GM11168 (cell line): ENCODE measurements around the gene GABARAPL1.

Source experiments
- in situ Hi-C: fragments of 300-500 bp; cut with MboI; formaldehyde crosslinking; loops from one replicate; pipeline ENCODE4 v1.12.0; 2022; ENCODE audit warnings: low sequenced_read_pairs; ENCODE audit not compliant: unreplicated experiment

The GABARAPL1 gene

GRCh38 chr12:10212739-10213131 lies at the start of gene GABARAPL1:
Gene GABARAPL1 (plus strand): TSS chr12:10212877. CDS start chr12:10213130, 253 bp downstream.
- in situ Hi-C loops, result no loop called here

GRCh38 chr12:10163084-10163483 lies 49.6 kb upstream of the GABARAPL1 start:
- in situ Hi-C loops, result no loop called here

DNA sequence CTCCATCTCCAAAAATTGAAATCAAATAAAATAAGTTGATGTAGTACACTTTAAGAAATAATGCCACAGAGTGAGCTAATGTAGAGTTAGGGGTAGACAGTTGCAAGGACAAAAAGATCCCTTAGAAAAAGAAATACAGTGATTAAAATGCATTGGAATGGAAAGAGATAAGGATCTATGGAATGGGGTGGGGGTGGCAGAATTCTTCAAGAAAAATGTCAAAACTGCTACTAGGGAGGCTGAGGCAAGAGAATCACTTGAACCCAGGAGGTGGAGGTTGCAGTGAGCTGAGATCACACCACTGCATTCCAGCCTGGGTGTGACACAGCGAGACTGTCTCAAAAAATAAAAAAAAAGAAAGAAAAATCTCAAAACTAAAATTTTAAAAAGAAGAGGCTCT lies 47.3 kb upstream of the GABARAPL1 start:
- in situ Hi-C loops, result no loop called here

DNA sequence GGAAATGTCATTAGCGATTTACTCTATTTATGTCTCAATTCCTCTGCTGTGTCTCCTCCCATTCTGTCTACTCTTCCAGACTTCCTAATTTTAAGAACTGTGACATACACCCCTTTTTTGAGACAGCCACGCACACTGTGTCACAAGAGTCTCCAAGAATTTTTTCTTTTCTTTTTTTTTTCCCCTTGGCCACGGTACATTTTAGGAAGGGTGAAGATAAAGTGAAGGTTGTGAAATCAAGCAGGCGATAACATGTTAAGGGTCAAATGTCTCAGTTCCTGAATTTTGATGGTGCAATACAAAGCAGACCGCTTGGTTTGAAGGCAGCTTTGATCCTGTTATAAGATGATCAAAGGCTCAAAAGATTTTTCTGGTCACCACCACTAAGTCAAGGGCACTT lies 45.1 kb upstream of the GABARAPL1 start:
- in situ Hi-C loops, result no loop called here

DNA sequence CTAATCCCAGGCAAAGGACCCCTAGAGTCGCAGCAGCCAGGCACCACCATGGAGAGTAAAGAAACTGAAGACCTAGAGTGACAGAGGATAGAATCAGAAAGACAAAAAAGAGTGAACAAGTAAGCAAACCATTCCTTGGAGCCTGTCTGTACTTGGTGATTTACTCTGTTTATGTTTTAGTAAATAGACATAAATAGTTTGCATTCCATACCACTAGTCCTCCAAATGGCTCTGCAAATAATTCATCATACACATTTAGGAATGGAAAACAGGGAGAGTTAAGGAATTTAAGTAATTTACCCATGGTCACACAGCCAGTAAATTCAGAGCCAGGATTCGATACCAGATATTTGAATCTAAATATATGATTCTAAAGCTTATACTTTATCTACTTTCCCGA lies 43.6 kb upstream of the GABARAPL1 start:
- in situ Hi-C loops, result no loop called here

DNA sequence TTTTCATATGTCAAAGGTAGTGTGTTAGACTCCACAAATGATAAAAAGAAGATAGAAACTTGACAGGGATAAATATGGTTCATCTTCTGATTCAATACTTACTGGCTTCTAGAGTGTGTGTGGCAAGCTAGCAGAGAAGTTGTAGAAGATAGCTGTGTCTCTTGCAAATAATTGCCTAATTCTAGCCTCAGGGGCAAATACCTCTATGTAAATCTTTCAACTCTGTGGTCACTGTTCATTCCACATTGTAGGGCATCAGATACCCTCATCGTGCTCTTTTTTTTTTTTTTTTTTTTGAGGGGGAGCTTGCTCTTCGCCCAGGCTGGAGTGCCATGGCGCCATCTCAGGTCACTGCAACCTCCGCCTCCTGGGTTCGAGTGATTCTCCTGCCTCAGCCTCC lies 42.5 kb upstream of the GABARAPL1 start:
- in situ Hi-C loops, result no loop called here

DNA sequence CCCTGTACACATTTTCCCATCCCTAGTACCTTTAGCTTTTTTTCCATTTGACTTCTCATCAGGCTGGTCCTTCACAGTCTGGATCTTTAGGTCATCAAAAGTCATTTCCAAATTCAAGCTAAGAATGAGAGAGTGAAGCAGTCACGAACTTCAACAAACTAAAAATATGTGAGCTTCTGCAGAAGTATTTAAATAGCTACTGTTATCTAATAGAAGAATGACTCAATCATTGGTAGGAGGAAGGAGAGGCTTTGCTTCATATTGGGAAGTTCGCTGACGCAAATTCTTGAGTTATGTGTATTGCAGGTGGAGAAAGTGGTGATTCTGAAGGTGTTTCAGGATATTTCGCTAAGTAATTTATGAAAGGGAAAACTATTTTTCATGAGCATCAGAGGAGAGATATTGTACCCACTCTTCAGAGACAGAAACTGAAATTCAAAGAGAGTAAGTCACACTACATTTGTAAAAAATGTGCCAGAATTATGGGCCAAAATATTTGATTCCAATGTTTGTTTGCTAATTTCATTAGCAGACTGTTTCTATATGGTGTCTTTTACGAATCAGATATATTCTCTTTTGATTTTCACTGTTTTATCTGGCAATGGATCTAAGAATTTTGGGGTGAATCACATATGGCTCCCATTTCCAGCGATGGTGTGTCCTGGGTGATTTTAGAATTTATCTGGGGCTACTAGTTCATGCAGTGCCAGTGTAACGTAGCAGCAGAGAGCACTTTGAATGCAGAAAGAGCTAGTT lies 40.5 kb upstream of the GABARAPL1 start, which contains the start of gene OLR1:
TSS of gene OLR1 (minus strand) at position 160 of the 756 bp plus-strand sequence. CDS start at position 105, 55 bp downstream.
- in situ Hi-C loops, result no loop called here

GRCh38 chr12:10174986-10175614 lies 37.6 kb upstream of the GABARAPL1 start:
- in situ Hi-C loops, result no loop called here

- in situ Hi-C loops, result no loop called here
Measured at GRCh38 chr12:10175846-10176636, 36.6 kb upstream of the GABARAPL1 start.

- in situ Hi-C loops, result no loop called here
Measured at GRCh38 chr12:10178821-10179220, 33.9 kb upstream of the GABARAPL1 start, which contains the start of gene TMEM52B. Gene TMEM52B (plus strand): TSS chr12:10179032. CDS start chr12:10179575, 543 bp downstream.

DNA sequence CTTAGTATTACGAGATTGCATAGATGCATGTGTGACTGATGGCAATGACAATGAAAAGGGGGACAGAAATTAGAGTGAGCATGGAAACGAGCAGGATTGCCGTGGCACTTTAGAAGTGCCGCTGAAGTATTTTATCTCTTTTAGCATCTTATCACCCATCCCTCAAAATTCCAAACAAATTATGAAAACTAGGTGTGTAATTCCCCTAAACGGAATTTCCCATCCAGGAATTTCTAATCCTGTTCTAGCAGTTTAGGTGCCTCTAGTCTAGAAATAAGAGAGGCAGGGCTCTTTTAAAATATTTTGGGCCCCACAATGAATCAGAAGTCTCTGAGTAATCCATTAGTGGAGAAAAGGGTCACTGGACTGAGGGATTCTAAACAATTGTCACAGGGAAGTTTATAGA lies 32.9 kb upstream of the GABARAPL1 start:
- in situ Hi-C loops, result no loop called here

DNA sequence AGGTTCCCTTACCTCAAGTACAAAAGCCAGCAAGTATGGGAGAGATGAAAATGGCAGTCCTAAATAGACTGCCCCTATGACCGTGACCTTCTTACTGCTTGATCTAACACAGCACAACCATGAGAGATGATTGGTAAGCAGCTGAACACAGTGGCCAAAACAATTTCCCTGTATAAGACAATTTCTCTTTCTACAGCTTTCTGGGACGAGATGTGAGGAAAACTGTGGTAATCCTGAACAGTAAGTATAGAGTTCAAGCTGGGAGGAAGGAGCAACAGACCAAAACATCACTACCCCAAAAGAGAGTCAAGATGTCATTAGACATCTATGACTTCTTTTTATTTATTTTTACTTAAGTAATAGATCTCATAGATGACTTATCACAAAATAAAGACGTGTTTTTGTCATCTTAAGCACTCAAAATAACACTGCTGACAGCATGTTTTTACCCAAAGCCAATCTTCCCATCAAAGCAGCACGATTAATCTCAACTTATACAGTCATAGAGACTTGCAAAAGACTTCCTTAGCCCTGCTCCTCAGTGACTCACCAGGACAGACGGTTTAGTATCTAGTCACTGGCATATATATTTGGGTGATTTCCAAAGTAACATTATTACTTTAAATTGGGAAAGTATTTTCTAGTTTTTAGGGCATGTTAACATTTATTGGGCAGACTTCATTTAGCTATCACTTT lies 30.2 kb upstream of the GABARAPL1 start:
- in situ Hi-C loops, result no loop called here

GRCh38 chr12:10184261-10184843 lies 28.3 kb upstream of the GABARAPL1 start:
- in situ Hi-C loops, result no loop called here

DNA sequence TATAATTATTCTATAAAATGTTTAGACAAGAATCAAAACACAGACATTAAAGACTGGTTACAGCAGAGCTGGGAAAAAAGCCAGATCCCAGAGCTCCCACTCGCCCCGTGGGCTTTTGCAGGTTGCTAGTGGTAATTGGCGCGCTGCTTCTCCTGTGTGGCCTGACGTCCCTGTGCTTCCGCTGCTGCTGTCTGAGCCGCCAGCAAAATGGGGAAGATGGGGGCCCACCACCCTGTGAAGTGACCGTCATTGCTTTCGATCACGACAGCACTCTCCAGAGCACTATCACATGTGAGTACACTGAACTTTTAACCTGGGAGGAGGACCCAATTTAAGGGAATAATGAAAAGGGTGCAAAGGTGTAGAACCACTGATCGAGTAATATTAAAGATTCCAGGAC lies 26.4 kb upstream of the GABARAPL1 start:
- in situ Hi-C loops, result loop anchor here (5.0 kb wide), 1 partner anchor 34 kb away; no protein-coding TSS in a partner anchor

DNA sequence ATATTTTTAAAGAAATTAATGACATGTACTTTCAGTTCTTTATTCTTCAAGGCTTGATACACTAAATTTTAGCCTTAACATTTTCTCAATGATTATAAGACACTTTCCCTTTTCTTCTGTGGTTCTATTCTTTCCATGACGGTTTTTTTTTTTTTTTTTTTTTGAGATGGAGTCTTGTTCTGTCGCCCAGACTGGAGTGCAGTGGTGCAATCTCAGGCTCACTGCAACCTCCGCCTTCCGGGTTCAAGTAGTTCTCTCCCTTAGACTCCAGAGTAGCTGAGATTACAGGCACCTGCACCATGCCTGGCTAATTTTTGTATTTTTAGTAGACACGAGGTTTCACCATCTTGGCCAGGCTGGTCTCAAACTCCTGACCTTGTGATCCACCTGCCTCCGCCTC lies 25.7 kb upstream of the GABARAPL1 start:
- in situ Hi-C loops, result loop anchor here (5.0 kb wide), 1 partner anchor 35 kb away; no protein-coding TSS in a partner anchor

DNA sequence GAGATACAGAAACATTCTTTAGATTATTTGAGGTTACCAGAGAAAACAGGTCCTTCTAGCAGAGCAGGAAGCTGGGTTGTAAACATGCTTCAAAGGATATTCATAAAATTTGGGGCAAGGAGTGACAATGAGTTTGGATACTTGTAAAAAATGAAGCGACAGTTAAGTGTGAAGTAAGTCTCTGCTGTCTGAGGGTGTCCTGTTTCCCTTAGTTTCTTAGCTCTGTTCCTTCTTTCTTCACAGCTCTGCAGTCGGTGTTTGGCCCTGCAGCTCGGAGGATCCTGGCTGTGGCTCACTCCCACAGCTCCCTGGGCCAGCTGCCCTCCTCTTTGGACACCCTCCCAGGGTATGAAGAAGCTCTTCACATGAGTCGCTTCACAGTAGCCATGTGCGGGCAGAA lies 23.0 kb upstream of the GABARAPL1 start:
- in situ Hi-C loops, result loop anchor here (5.0 kb wide), 1 partner anchor 37 kb away; no protein-coding TSS in a partner anchor

- in situ Hi-C loops, result no loop called here
Measured at GRCh38 chr12:10190558-10191388, 21.9 kb upstream of the GABARAPL1 start.

DNA sequence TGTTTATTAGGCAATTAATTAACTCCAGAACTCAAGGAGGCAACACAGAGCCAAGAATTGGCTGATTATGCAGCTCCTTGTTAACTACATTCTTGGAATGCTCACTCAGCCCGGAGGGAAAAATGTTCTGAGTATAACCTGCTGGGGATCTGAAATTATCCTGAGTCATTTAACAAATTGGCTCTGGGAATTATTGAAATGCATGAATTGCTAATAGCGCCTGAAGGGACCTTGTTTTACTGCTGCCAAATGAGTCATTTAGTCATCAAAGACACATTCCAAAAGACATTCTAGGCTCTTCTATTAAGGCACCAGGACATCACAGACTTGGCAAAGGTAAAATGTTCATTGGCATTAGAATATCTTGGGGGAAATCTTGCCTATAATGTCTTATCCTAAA lies 20.8 kb upstream of the GABARAPL1 start:
- in situ Hi-C loops, result no loop called here

GRCh38 chr12:10194160-10194670 lies 18.5 kb upstream of the GABARAPL1 start:
- in situ Hi-C loops, result no loop called here
